Mucosa of stomach (tissue), 1 donor: Measurements from ENCODE around the gene HERPUD2.
"Not testable (repeated sequence)": the region's sequence is repeated elsewhere in the genome, so short reads cannot be mapped to it uniquely, and the experiment has no call there.

Experiments
- H3K27me3 ChIP-seq: one replicate; pipeline ENCODE4 v1.7.0; 2013; ENCODE audit warnings: mild to moderate bottlenecking, low read length; ENCODE audit not compliant: control insufficient read depth, insufficient read depth
- H3K36me3 ChIP-seq: one replicate; pipeline ENCODE4 v1.7.0; 2013; ENCODE audit warnings: low read length; ENCODE audit not compliant: control insufficient read depth, insufficient read depth
- H3K4me1 ChIP-seq: one replicate; pipeline ENCODE4 v1.7.0; 2013; ENCODE audit warnings: mild to moderate bottlenecking, low read length; ENCODE audit not compliant: control insufficient read depth, insufficient read depth
- H3K4me3 ChIP-seq: one replicate; pipeline ENCODE4 v1.7.0; 2013; ENCODE audit warnings: low read length
- H3K9ac ChIP-seq: one replicate; pipeline ENCODE4 v1.7.0; 2013; ENCODE audit warnings: mild to moderate bottlenecking, low read length, moderate library complexity
- H3K9me3 ChIP-seq: one replicate; pipeline ENCODE4 v1.7.0; 2013; ENCODE audit warnings: mild to moderate bottlenecking, low read length, moderate library complexity; ENCODE audit not compliant: control insufficient read depth
- donor health status: Pancreatic carcinoma.

The HERPUD2 gene

DNA sequence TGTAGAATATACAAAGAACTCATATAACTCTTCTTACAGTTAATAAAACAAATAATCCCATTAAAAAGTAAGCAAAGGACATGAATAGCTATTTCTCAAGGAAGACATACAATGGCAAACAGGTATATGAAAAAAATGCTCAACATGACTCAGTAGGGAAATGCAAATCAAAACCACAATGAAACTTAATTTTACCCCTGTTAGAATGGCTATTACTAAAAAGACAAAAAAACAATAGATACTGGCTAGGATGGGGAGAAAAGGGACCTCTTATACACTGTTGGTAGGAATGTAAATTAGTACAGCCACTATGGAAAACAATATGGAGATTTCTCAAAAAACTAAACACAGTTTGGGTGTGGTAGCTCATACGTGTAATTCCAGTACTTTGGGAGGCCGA, 37.8 kb downstream of the HERPUD2 start:
- H3K27me3 ChIP-seq: no peaks in the 10 kb centered on the region
- no peak overlapping the region for H3K4me3 ChIP-seq
- no peaks in the 10 kb centered on the region for H3K4me1 ChIP-seq
- H3K36me3 ChIP-seq: no peaks in the 10 kb centered on the region
- no peaks in the 10 kb centered on the region for H3K9me3 ChIP-seq
- no peak overlapping the region for H3K9ac ChIP-seq

DNA sequence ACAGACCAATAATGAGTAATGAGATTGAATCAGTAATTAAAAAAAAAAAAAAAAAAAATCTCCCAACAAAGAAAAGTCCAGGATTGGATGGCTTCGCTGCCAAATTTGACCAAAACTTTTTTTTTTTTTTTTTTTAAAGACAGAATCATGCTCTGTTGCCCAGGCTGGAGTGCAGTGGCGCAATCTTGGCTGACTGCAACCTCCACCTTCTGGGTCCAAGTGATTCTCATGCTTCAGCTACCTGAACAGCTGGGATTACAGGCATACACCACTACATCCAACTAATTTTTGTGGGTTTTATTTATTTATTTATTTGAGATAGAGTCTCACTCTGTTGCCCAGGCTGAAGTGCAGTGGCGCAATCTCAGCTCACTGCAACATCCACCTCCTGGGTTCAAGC, 40.4 kb downstream of the HERPUD2 start:
- H3K4me3 ChIP-seq, H3K9ac ChIP-seq, H3K4me1 ChIP-seq, H3K9me3 ChIP-seq, H3K36me3 ChIP-seq, H3K27me3 ChIP-seq: not testable (repeated sequence)

- Histone ChIP-seq H3K4me1 (peaks cover 5% of the 10 kb centered on the region), H3K9ac (no peak overlapping the region), H3K27me3 (no peaks in the 10 kb centered on the region), H3K9me3 (no peaks in the 10 kb centered on the region), H3K36me3 (no peaks in the 10 kb centered on the region), H3K4me3 (no peak overlapping the region)
These were observed 42.8 kb downstream of the HERPUD2 start for GRCh38 chr7:35652124-35652523.

DNA sequence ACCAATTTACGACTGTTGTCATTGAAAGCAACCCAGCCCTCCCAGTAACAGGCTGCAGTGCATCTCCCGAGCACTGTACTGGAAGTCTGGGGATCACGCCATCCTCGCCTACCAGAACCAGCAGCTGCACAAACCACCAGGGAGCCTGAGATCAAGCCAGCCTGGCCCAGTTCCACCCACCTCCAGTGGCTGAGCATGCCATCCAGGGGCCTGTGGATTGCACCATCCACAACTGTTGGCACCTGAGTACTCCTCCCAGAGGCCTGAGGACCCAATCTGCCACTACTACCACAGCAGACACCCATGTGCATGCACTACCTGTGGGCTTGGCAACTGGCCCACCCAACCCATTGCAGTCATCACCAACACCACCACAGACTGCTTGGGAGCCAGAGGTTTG, 44.2 kb downstream of the HERPUD2 start:
- H3K4me3 ChIP-seq: no peak overlapping the region
- peaks cover 13% of the 10 kb centered on the region for H3K4me1 ChIP-seq
- H3K27me3 ChIP-seq: no peaks in the 10 kb centered on the region
- H3K36me3 ChIP-seq: no peaks in the 10 kb centered on the region
- no peaks in the 10 kb centered on the region for H3K9me3 ChIP-seq
- no peak overlapping the region for H3K9ac ChIP-seq

- no peaks in the 10 kb centered on the region for H3K36me3 ChIP-seq
- no peaks in the 10 kb centered on the region for H3K27me3 ChIP-seq
- no peaks in the 10 kb centered on the region for H3K9me3 ChIP-seq
- no peak overlapping the region for H3K9ac ChIP-seq
- no peak overlapping the region for H3K4me3 ChIP-seq
- H3K4me1 ChIP-seq: peaks cover 13% of the 10 kb centered on the region
These were observed 45.2 kb downstream of the HERPUD2 start for GRCh38 chr7:35649711-35650110.

- Histone ChIP-seq H3K4me1 (peaks cover 13% of the 10 kb centered on the region), H3K36me3 (no peaks in the 10 kb centered on the region), H3K9me3 (no peaks in the 10 kb centered on the region), H3K9ac (no peak overlapping the region), H3K4me3 (no peak overlapping the region), H3K27me3 (no peaks in the 10 kb centered on the region)
These were observed 46.6 kb downstream of the HERPUD2 start for GRCh38 chr7:35648367-35648766.

GRCh38 chr7:35647171-35647574, 47.8 kb downstream of the HERPUD2 start:
- H3K9me3 ChIP-seq: no peaks in the 10 kb centered on the region
- H3K27me3 ChIP-seq: no peaks in the 10 kb centered on the region
- peaks cover 13% of the 10 kb centered on the region for H3K4me1 ChIP-seq
- H3K4me3 ChIP-seq: no peak overlapping the region
- no peak overlapping the region for H3K9ac ChIP-seq
- no peaks in the 10 kb centered on the region for H3K36me3 ChIP-seq

- no peaks in the 10 kb centered on the region for H3K36me3 ChIP-seq
- H3K4me1 ChIP-seq: peaks cover 13% of the 10 kb centered on the region
- no peaks in the 10 kb centered on the region for H3K9me3 ChIP-seq
- no peak overlapping the region for H3K4me3 ChIP-seq
- no peak overlapping the region for H3K9ac ChIP-seq
- no peaks in the 10 kb centered on the region for H3K27me3 ChIP-seq
These were observed 48.5 kb downstream of the HERPUD2 start for GRCh38 chr7:35646289-35647023.

- Histone ChIP-seq H3K9me3 (no peaks in the 10 kb centered on the region), H3K36me3 (no peaks in the 10 kb centered on the region), H3K4me1 (peaks cover 13% of the 10 kb centered on the region), H3K27me3 (no peaks in the 10 kb centered on the region), H3K9ac (no peak overlapping the region), H3K4me3 (no peak overlapping the region)
These were observed 49.2 kb downstream of the HERPUD2 start for GRCh38 chr7:35645691-35646090.

DNA sequence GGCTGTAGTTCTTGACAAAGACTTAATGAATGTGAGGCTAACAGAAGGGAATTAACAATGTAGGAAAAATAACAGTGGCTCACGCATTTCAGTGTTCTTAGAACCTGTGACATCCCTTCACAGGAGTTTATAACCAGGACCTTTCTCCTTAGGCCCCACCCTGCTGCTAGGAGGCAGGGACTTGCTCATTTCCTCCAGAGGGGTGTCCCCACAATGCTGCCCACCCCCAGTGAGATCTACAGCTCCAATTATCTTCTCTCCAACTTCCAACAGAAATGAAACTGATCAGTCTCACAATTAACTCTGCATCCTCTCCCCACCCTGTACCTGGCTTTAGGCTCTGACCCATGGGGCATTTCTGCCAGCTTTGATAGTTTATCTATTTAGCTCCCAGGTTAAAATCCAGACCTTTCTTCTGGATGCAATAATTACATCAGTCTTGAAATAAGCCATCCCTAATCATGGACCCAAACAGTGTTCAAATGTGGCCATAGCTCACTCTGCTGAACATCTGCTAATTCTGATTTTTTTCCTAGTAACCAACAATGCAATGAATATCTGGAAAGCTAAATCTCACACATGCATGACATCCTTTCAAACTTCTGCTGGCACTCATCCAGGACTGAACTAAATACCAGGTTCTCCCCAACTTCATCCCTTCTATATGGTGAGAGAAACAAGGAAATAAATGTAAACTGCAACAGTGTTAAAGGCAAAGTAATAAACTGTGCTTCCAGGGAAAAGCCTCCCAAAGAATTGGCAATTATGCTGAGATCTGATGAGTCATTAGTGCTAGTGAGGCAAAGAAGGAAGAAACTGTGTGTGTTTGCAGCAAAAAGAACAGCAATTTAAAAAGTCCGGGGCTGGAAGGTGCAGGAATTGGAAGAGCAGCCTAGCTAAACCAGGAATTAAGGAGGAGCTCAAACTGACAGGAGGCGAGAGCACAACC, 64.6 kb downstream of the HERPUD2 start:
- Histone ChIP-seq H3K4me3 (no peak overlapping the region), H3K4me1 (no peaks in the 10 kb centered on the region), H3K9ac (no peak overlapping the region), H3K9me3 (no peaks in the 10 kb centered on the region), H3K27me3 (no peaks in the 10 kb centered on the region), H3K36me3 (no peaks in the 10 kb centered on the region)

DNA sequence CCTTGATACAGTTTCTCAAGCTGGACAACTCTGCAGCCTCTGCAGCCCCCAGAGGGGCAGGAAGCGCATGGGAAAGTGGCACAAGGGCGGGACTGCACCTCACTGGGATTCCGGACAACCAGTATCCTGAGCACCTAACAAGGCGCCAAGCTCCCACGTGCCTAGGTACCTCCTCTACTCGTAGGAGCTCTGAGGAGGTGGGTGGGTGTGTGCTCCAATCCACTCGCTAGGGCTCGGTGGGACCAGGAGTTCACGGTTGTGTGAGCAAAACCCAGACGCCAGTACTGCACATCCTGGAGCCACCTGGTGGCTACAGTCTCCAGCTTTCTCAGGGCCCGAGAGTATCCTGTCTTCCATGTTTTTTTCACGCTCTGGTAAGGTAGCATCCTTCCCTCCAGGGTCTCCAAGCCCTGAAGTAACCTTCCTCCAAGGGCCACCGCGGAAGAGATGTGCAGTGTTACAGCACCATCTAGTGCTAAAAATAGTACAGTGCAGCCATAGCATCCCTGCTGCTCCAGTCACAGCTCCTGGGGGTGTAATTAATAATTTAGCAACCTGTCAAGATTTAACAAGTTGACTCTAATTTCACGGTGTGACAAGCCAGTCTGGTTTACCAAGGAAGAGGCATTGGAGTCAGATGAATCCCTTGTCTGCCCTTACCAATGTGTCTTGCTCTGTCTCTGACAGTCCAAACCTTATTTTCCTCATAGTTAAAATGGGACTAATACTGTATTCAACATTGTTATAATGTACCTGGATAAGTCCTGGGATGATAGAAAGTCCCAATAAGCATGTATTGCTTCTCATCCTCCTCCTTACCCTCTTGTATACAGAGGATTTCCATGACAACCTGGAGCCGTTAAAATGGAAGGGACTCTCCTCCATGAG, 70.4 kb downstream of the HERPUD2 start:
- H3K27me3 ChIP-seq: no peaks in the 10 kb centered on the region
- H3K4me3 ChIP-seq: no peak overlapping the region
- no peak overlapping the region for H3K9ac ChIP-seq
- peaks cover 5% of the 10 kb centered on the region for H3K4me1 ChIP-seq
- no peaks in the 10 kb centered on the region for H3K36me3 ChIP-seq
- no peaks in the 10 kb centered on the region for H3K9me3 ChIP-seq
